HCT116 (cell line): ENCODE measurements around the gene KIFC3. TPM values are rescaled to one million over a fixed set of nuclear protein-coding genes. Genes with fewer than 3 reads are reported as not detected.

Experiments
- ATAC-seq: fragments of 200-7000 bp; cut with Tn5 transposase; 2 replicates; pipeline ENCODE4 v1.9.1; 2020; ENCODE audit warnings: mild to moderate bottlenecking, moderate library complexity
- BruUV-seq: library from RNA; stranded (reverse); fragments of 400-500 nt; replicated peaks from 2 replicates; lab custom pipeline; 2021; lab: Mats Ljungman, UMichigan
- CTCF ChIA-PET: fragments of 300-600 bp; sonication (Branson Sonifier 250); formaldehyde crosslinking; loops from one replicate; lab custom pipeline; 2021; ENCODE audit warnings: antibody characterized with exemption; lab: Charles Lee
- POLR2A ChIA-PET: fragments of 300-600, 350-600 bp; sonication (Branson Sonifier 250); formaldehyde crosslinking; loops from one replicate; lab custom pipeline; 2021; ENCODE audit warnings: antibody characterized with exemption; lab: Charles Lee
- RAD21 ChIA-PET, 2 experiments: fragments of 300-600 bp; sonication (Branson Sonifier 250); formaldehyde crosslinking; loops; one replicate each; lab custom pipeline; 2023; ENCODE audit warnings: low total read pairs in 2 of 2; ENCODE audit not compliant: uncharacterized antibody in 2 of 2, unreplicated experiment in 2 of 2, low non-redundant PET in 1 of 2; lab: Charles Lee
- DNase-seq: peaks from one replicate; pipeline ENCODE4 v3.0.0-alpha.2; 2010; ENCODE audit warnings: low read depth, low spot score
- H2AFZ ChIP-seq: fragments of 200-600 bp; shearing (Covaris generic), sonication (generic); 2 replicates; pipeline ENCODE4 v1.6.1; 2017; ENCODE audit warnings: low read depth, mixed run types, mixed read lengths, antibody characterized with exemption, low read length; ENCODE audit not compliant: poor library complexity, severe bottlenecking
- H3K27ac ChIP-seq: 2 replicates; pipeline ENCODE4 v1.5.1; 2012; ENCODE audit warnings: low read depth, low read length
- H3K27me3 ChIP-seq: fragments of 200-600 bp; sonication (generic); 2 replicates; pipeline ENCODE4 v1.6.1; 2016; ENCODE audit warnings: mixed run types, low read length, mixed read lengths; ENCODE audit not compliant: insufficient read depth
- H3K36me3 ChIP-seq, 2 experiments: fragments of 200-500 bp in 1 of 2; fragments of 200-600 bp in 1 of 2; sonication (Bioruptor generic) in 1 of 2; sonication (generic) in 1 of 2; 2 replicates each; pipeline versions ENCODE4 v1.5.1 to v1.6.1; 2014 to 2016; ENCODE audit warnings: low read length in 2 of 2, inconsistent platforms in 1 of 2, mixed read lengths in 1 of 2, mixed run types in 1 of 2; ENCODE audit not compliant: insufficient read depth in 2 of 2, control insufficient read depth in 1 of 2
- H3K4me1 ChIP-seq, 2 experiments: fragments of 200-600 bp in 1 of 2; sonication (generic) in 1 of 2; 2 replicates each; pipeline versions ENCODE4 v1.5.1 to v1.6.1; 2012 to 2017; ENCODE audit warnings: low read length in 2 of 2, inconsistent platforms in 1 of 2, mild to moderate bottlenecking in 1 of 2, mixed read lengths in 1 of 2, mixed run types in 1 of 2, moderate library complexity in 1 of 2; ENCODE audit not compliant: insufficient read depth in 2 of 2, control insufficient read depth in 1 of 2
- H3K4me2 ChIP-seq: fragments of 200-600 bp; sonication (generic); 2 replicates; pipeline ENCODE4 v1.6.1; 2017; ENCODE audit warnings: mixed run types, low read length, mixed read lengths
- H3K4me3 ChIP-seq, 2 experiments: fragments of 200-600 bp in 1 of 2; sonication (generic) in 1 of 2; replicated peaks in 1 of 2; 2 replicates each; pipeline ENCODE4 v1.5.1; 2011 to 2016; ENCODE audit warnings: low read length in 2 of 2, control low read depth in 1 of 2, low read depth in 1 of 2, mild to moderate bottlenecking in 1 of 2, mixed read lengths in 1 of 2, mixed run types in 1 of 2
- H3K79me2 ChIP-seq: fragments of 200-600 bp; sonication (generic); 2 replicates; pipeline ENCODE4 v1.6.1; 2017; ENCODE audit warnings: mild to moderate bottlenecking, mixed run types, low read length, moderate library complexity, mixed read lengths; ENCODE audit not compliant: insufficient read depth
- H3K9ac ChIP-seq: fragments of 200-600 bp; sonication (generic); 2 replicates; pipeline ENCODE4 v1.6.1; 2016; ENCODE audit warnings: low read length, mixed read lengths
- H3K9me2 ChIP-seq: fragments of 200-600 bp; sonication (generic), shearing (Covaris generic); 2 replicates; pipeline ENCODE4 v1.6.1; 2017; ENCODE audit warnings: mixed run types, mild to moderate bottlenecking, moderate library complexity; ENCODE audit not compliant: insufficient read depth
- H3K9me3 ChIP-seq, 2 experiments: fragments of 200-500 bp in 1 of 2; fragments of 200-600 bp in 1 of 2; sonication (Bioruptor generic) in 1 of 2; sonication (generic) in 1 of 2; 2 replicates each; pipeline ENCODE4 v1.6.1; 2014 to 2017; ENCODE audit warnings: low read length in 2 of 2, mixed read lengths in 2 of 2, inconsistent platforms in 1 of 2, low read depth in 1 of 2, mild to moderate bottlenecking in 1 of 2, mixed run types in 1 of 2, moderate library complexity in 1 of 2; ENCODE audit not compliant: control insufficient read depth in 1 of 2, insufficient read depth in 1 of 2
- H4K20me1 ChIP-seq: fragments of 200-600 bp; sonication (generic), shearing (Covaris generic); 2 replicates; pipeline ENCODE4 v1.6.1; 2017; ENCODE audit warnings: mixed run types, mild to moderate bottlenecking, moderate library complexity; ENCODE audit not compliant: insufficient read depth
- CEBPB ChIP-seq: IDR thresholded peaks from 2 replicates; pipeline ENCODE4 v1.6.1; 2012; ENCODE audit warnings: low read depth
- CTCF ChIP-seq, 3 experiments: fragments of 200-600 bp in 1 of 3; sonication (generic) in 1 of 3; IDR thresholded peaks in 2 of 3; conservative IDR thresholded peaks in 1 of 3; 2 replicates each; pipeline ENCODE4 v1.5.1; 2012 to 2017; ENCODE audit warnings: low read depth in 2 of 3, low read length in 2 of 3, antibody characterized with exemption in 1 of 3, borderline replicate concordance in 1 of 3, control low read depth in 1 of 3, mild to moderate bottlenecking in 1 of 3, mixed read lengths in 1 of 3, mixed run types in 1 of 3, moderate library complexity in 1 of 3; ENCODE audit not compliant: insufficient read depth in 1 of 3
- ELF1 ChIP-seq: IDR thresholded peaks from 2 replicates; pipeline ENCODE4 v1.6.1; 2012; ENCODE audit warnings: low read depth, borderline replicate concordance
- EZH2 ChIP-seq: fragments of 200-600 bp; sonication (generic); IDR thresholded peaks from 2 replicates; pipeline ENCODE4 v1.6.1; 2017; ENCODE audit warnings: antibody characterized with exemption, mixed run types
- EZH2phosphoT487 ChIP-seq: fragments of 200-600 bp; IDR thresholded peaks from 2 replicates; pipeline ENCODE4 v1.6.1; 2018; ENCODE audit warnings: antibody characterized with exemption, borderline replicate concordance
- FOSL1 ChIP-seq: IDR thresholded peaks from 2 replicates; pipeline ENCODE4 v1.6.1; 2012; ENCODE audit warnings: low read depth
- JUND ChIP-seq: IDR thresholded peaks from 2 replicates; pipeline ENCODE4 v1.6.1; 2012
- POLR2A ChIP-seq: IDR thresholded peaks from 2 replicates; pipeline ENCODE4 v1.7.0; 2011; ENCODE audit warnings: borderline replicate concordance; ENCODE audit not compliant: insufficient read depth, insufficient read length; ENCODE audit errors: extremely low read depth
- REST ChIP-seq: IDR thresholded peaks from 2 replicates; pipeline ENCODE4 v1.6.1; 2012; ENCODE audit warnings: low read depth
- SIN3A ChIP-seq: IDR thresholded peaks from 2 replicates; pipeline ENCODE4 v1.6.1; 2012; ENCODE audit warnings: low read depth
- SP1 ChIP-seq: IDR thresholded peaks from 2 replicates; pipeline ENCODE4 v1.6.1; 2012; ENCODE audit warnings: low read depth
- SRF ChIP-seq: IDR thresholded peaks from 2 replicates; pipeline ENCODE4 v1.6.1; 2012; ENCODE audit warnings: low read depth
- TCF7L2 ChIP-seq: IDR thresholded peaks from 2 replicates; pipeline ENCODE4 v1.7.0; 2011; ENCODE audit warnings: borderline replicate concordance, inconsistent platforms; ENCODE audit not compliant: insufficient read depth, insufficient read length; ENCODE audit errors: extremely low read depth
- YY1 ChIP-seq: IDR thresholded peaks from 2 replicates; pipeline ENCODE4 v1.6.1; 2011; ENCODE audit warnings: low read length, low read depth, moderate library complexity, mild to moderate bottlenecking; ENCODE audit not compliant: insufficient replicate concordance; ENCODE audit errors: extremely low read depth
- ZFX ChIP-seq: fragments of 450-650 bp; IDR thresholded peaks from 2 replicates; pipeline ENCODE4 v1.6.1; 2017
- intact Hi-C: fragments of 100-400 bp; cut with micrococcal nuclease; formaldehyde crosslinking; loops from 2 replicates; pipeline ENCODE4 v1.10.0; 2022
- total RNA-seq: library from RNA; stranded (reverse); gene quantifications from one replicate; pipeline ENCODE4 v1.2.1, GENCODE V29; 2021; ENCODE audit not compliant: unreplicated experiment
- TF ChIP-seq, protein P1 (sequence below): IDR thresholded peaks from 2 replicates; pipeline ENCODE4 v1.6.1; 2012
- TF ChIP-seq, protein P2 (sequence below): IDR thresholded peaks from 2 replicates; pipeline ENCODE4 v1.6.1; 2011; ENCODE audit warnings: mild to moderate bottlenecking, low read length, moderate library complexity; ENCODE audit not compliant: insufficient replicate concordance; ENCODE audit errors: extremely low read depth

KIFC3 gene
- total RNA-seq, 1 experiment from 2014 or later, result 31.9 TPM

- BruUV-seq, result no TSS peak
- Histone ChIP-seq H3K4me1 (no peaks in the 10 kb centered on the region), H4K20me1 (no peaks in the 10 kb centered on the region), H3K9ac (no peak overlapping the region), H3K36me3 (no peaks in the 10 kb centered on the region), H3K4me2 (no peak overlapping the region), H3K9me2 (no peaks in the 10 kb centered on the region), H3K9me3 (no peaks in the 10 kb centered on the region), H3K27ac (no peak overlapping the region), H3K27me3 (no peaks in the 10 kb centered on the region), H3K79me2 (no peaks in the 10 kb centered on the region), H3K4me3 (no peak overlapping the region), H2AFZ (no peak overlapping the region)
- ChIA-PET RAD21 (no interaction called here), CTCF (no interaction called here), POLR2A (no interaction called here)
- ATAC-seq (no peak), DNase-seq (no peak)
- intact Hi-C loops, result loop anchor here (10.0 kb wide), 1 partner anchor 276 kb away; the partner anchor contains the start of genes USB1 and ZNF319
- TF ChIP-seq SIN3A, result no peak
- TF ChIP-seq, protein P1, sequence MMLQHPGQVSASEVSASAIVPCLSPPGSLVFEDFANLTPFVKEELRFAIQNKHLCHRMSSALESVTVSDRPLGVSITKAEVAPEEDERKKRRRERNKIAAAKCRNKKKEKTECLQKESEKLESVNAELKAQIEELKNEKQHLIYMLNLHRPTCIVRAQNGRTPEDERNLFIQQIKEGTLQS, result no peak
- no peak for TF ChIP-seq ELF1
- TF ChIP-seq CEBPB, result no peak
- TF ChIP-seq SRF, result no peak
- no peak for TF ChIP-seq TCF7L2
- no peak for TF ChIP-seq POLR2A
- TF ChIP-seq, protein P2, sequence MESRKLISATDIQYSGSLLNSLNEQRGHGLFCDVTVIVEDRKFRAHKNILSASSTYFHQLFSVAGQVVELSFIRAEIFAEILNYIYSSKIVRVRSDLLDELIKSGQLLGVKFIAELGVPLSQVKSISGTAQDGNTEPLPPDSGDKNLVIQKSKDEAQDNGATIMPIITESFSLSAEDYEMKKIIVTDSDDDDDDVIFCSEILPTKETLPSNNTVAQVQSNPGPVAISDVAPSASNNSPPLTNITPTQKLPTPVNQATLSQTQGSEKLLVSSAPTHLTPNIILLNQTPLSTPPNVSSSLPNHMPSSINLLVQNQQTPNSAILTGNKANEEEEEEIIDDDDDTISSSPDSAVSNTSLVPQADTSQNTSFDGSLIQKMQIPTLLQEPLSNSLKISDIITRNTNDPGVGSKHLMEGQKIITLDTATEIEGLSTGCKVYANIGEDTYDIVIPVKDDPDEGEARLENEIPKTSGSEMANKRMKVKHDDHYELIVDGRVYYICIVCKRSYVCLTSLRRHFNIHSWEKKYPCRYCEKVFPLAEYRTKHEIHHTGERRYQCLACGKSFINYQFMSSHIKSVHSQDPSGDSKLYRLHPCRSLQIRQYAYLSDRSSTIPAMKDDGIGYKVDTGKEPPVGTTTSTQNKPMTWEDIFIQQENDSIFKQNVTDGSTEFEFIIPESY, result no peak
- no peak for TF ChIP-seq YY1
- TF ChIP-seq REST, result no peak
- TF ChIP-seq EZH2, result no peak
- TF ChIP-seq SP1, result no peak
- TF ChIP-seq EZH2phosphoT487, result no peak
- no peak for TF ChIP-seq ZFX
- no peak for TF ChIP-seq CTCF (IDR thresholded peaks at IDR 0.05 in 2 of 3, conservative IDR thresholded peaks at IDR 0.05 in 1 of 3; ENCODE audit: borderline replicate concordance in 1 of 3, insufficient read depth in 1 of 3, low read depth in 2 of 3, low read length in 2 of 3)
- no peak for TF ChIP-seq JUND
- no peak for TF ChIP-seq FOSL1
These were observed 73.7 kb downstream of the KIFC3 start for GRCh38 chr16:57728336-57729181.
